H1 (cell line): ENCODE results near the gene APLP2. TPM values are rescaled to one million over a fixed set of nuclear protein-coding genes. Genes with fewer than 3 reads are reported as not detected.
A peak's percentile ranks its signal among the peaks of the same experiment; 100 is the strongest.

Source experiments
- CTCF ChIA-PET: fragments of 300-600 bp; sonication (Branson Sonifier 250); formaldehyde crosslinking; loops from one replicate; lab custom pipeline; 2021; ENCODE audit not compliant: partially characterized antibody; lab: Charles Lee
- POLR2A ChIA-PET: fragments of 300-600 bp; sonication (Branson Sonifier 250); formaldehyde crosslinking; loops from one replicate; lab custom pipeline; 2021; ENCODE audit warnings: inconsistent platforms; ENCODE audit not compliant: partially characterized antibody; lab: Charles Lee
- DNase-seq, 2 experiments: peaks; one replicate each; pipeline versions ENCODE4 v3.0.0 to v3.0.0-alpha.2; 2010 to 2022; ENCODE audit warnings: low spot score in 2 of 2, low read depth in 1 of 2, mixed read lengths in 1 of 2
- FAIRE-seq: peaks from 2 replicates; lab custom pipeline; 2011; peaks lifted over from hg19 to GRCh38; lab: Jason Lieb, UNC
- H2AFZ ChIP-seq: 2 replicates; pipeline ENCODE4 v1.8.1; 2012; ENCODE audit warnings: low read length, inconsistent platforms
- H2AK5ac ChIP-seq: 2 replicates; pipeline ENCODE4 v1.6.1; 2013; ENCODE audit warnings: low read depth, low read length
- H2BK120ac ChIP-seq: replicated peaks from 2 replicates; pipeline ENCODE3; 2013; ENCODE audit warnings: low read depth, low read length, inconsistent platforms
- H2BK12ac ChIP-seq: 2 replicates; pipeline ENCODE4 v1.6.1; 2013; ENCODE audit warnings: low read depth, low read length
- H2BK15ac ChIP-seq: 2 replicates; pipeline ENCODE4 v1.6.1; 2013; ENCODE audit warnings: low read length
- H2BK20ac ChIP-seq: 2 replicates; pipeline ENCODE4 v1.6.1; 2013; ENCODE audit warnings: low read length
- H2BK5ac ChIP-seq: 2 replicates; pipeline ENCODE4 v1.6.1; 2013; ENCODE audit warnings: low read depth, low read length
- H3K14ac ChIP-seq: 2 replicates; pipeline ENCODE4 v1.6.1; 2013; ENCODE audit warnings: inconsistent platforms; ENCODE audit not compliant: insufficient read length
- H3K18ac ChIP-seq: 2 replicates; pipeline ENCODE4 v1.6.1; 2013; ENCODE audit warnings: low read length; ENCODE audit errors: extremely low read depth
- H3K23ac ChIP-seq: 2 replicates; pipeline ENCODE4 v1.6.1; 2013; ENCODE audit warnings: inconsistent platforms; ENCODE audit not compliant: insufficient read length
- H3K23me2 ChIP-seq: 2 replicates; pipeline ENCODE4 v1.6.1; 2013; ENCODE audit warnings: low read depth, low read length
- H3K27ac ChIP-seq: 2 replicates; pipeline ENCODE4 v1.6.1; 2011; ENCODE audit warnings: low read depth, low read length, inconsistent platforms
- H3K27me3 ChIP-seq, 4 experiments: replicated peaks in 1 of 4; 1 replicate in 1 of 4; 2 replicates in 3 of 4; pipeline versions ENCODE4 v1.6.1 to v1.8.1; 2011 to 2013; ENCODE audit warnings: low read length in 3 of 4, mild to moderate bottlenecking in 3 of 4, inconsistent platforms in 2 of 4, mixed read lengths in 2 of 4, moderate library complexity in 1 of 4; ENCODE audit not compliant: control insufficient read depth in 3 of 4, insufficient read depth in 3 of 4; ENCODE audit errors: extremely low read depth in 1 of 4
- H3K36me3 ChIP-seq, 4 experiments: 2 replicates each; pipeline versions ENCODE4 v1.6.1 to v1.8.1; 2011 to 2013; ENCODE audit warnings: mild to moderate bottlenecking in 4 of 4, low read length in 3 of 4, moderate library complexity in 2 of 4, control low read depth in 1 of 4, inconsistent platforms in 1 of 4; ENCODE audit not compliant: insufficient read depth in 4 of 4, control insufficient read depth in 2 of 4
- H3K4ac ChIP-seq: replicated peaks from 2 replicates; pipeline ENCODE3; 2013; ENCODE audit warnings: low read length, low read depth, mixed read lengths, inconsistent platforms; ENCODE audit not compliant: insufficient read length
- H3K4me1 ChIP-seq, 4 experiments: replicated peaks in 1 of 4; 1 replicate in 1 of 4; 2 replicates in 3 of 4; pipeline versions ENCODE4 v1.6.1 to v1.8.1; 2011 to 2013; ENCODE audit warnings: low read length in 3 of 4, inconsistent platforms in 2 of 4, mixed read lengths in 1 of 4; ENCODE audit not compliant: insufficient read depth in 4 of 4, control insufficient read depth in 3 of 4
- H3K4me2 ChIP-seq, 2 experiments: 2 replicates each; pipeline versions ENCODE4 v1.6.1 to v1.8.1; 2011 to 2013; ENCODE audit warnings: low read depth in 2 of 2, low read length in 2 of 2, control low read depth in 1 of 2, inconsistent platforms in 1 of 2, mild to moderate bottlenecking in 1 of 2; ENCODE audit not compliant: insufficient read depth in 1 of 2
- H3K4me3 ChIP-seq, 4 experiments: fragments of 200-600, 300-600 bp in 1 of 4; sonication (generic), shearing (Covaris generic), sonication (Bioruptor Twin) in 1 of 4; 2 replicates each; pipeline versions ENCODE4 v1.5.1 to v1.8.1; 2011 to 2016; ENCODE audit warnings: low read length in 4 of 4, low read depth in 3 of 4, control low read depth in 2 of 4, inconsistent platforms in 2 of 4, mild to moderate bottlenecking in 2 of 4, mixed read lengths in 1 of 4, moderate library complexity in 1 of 4; ENCODE audit not compliant: insufficient read depth in 2 of 4; ENCODE audit errors: extremely low read depth in 1 of 4
- H3K56ac ChIP-seq: replicated peaks from 2 replicates; pipeline ENCODE3; 2013; ENCODE audit warnings: low read depth, mild to moderate bottlenecking, mixed read lengths, low read length, inconsistent platforms; ENCODE audit not compliant: insufficient read length
- H3K79me1 ChIP-seq: 2 replicates; pipeline ENCODE4 v1.6.1; 2013; ENCODE audit warnings: low read depth, low read length, control low read depth
- H3K79me2 ChIP-seq, 2 experiments: 2 replicates each; pipeline versions ENCODE4 v1.6.1 to v1.8.1; 2012 to 2013; ENCODE audit warnings: low read length in 2 of 2, mild to moderate bottlenecking in 2 of 2, inconsistent platforms in 1 of 2; ENCODE audit not compliant: insufficient read depth in 2 of 2, control insufficient read depth in 1 of 2
- H3K9ac ChIP-seq, 4 experiments: replicated peaks in 1 of 4; 1 replicate in 1 of 4; 2 replicates in 3 of 4; pipeline versions ENCODE4 v1.6.1 to v1.8.1; 2011 to 2013; ENCODE audit warnings: low read depth in 3 of 4, low read length in 3 of 4, control low read depth in 2 of 4, mild to moderate bottlenecking in 2 of 4, moderate library complexity in 2 of 4, inconsistent platforms in 1 of 4; ENCODE audit errors: extremely low read depth in 1 of 4
- H3K9me3 ChIP-seq, 2 experiments: 2 replicates each; pipeline versions ENCODE4 v1.6.1 to v1.8.1; 2012 to 2013; ENCODE audit warnings: mild to moderate bottlenecking in 2 of 2, moderate library complexity in 2 of 2, control low read depth in 1 of 2, inconsistent platforms in 1 of 2, low read depth in 1 of 2, low read length in 1 of 2, mixed read lengths in 1 of 2; ENCODE audit not compliant: insufficient read depth in 2 of 2
- H4K20me1 ChIP-seq, 2 experiments: replicated peaks in 1 of 2; 2 replicates each; pipeline versions ENCODE3 to v1.8.1; 2011 to 2013; ENCODE audit warnings: inconsistent platforms in 2 of 2, low read length in 2 of 2, mild to moderate bottlenecking in 1 of 2; ENCODE audit not compliant: insufficient read depth in 2 of 2, control insufficient read depth in 1 of 2
- H4K5ac ChIP-seq: 2 replicates; pipeline ENCODE4 v1.6.1; 2013; ENCODE audit warnings: low read length, low read depth, mixed read lengths, inconsistent platforms; ENCODE audit not compliant: insufficient read length
- H4K8ac ChIP-seq: 2 replicates; pipeline ENCODE4 v1.8.0; 2013; ENCODE audit warnings: mild to moderate bottlenecking, moderate library complexity, low read length, inconsistent platforms; ENCODE audit not compliant: insufficient read depth; ENCODE audit errors: extremely low read depth
- H4K91ac ChIP-seq: replicated peaks from 2 replicates; pipeline ENCODE3; 2013; ENCODE audit warnings: low read length, mixed read lengths, inconsistent platforms; ENCODE audit not compliant: insufficient read length
- ASH2L ChIP-seq: fragments of 200-600, 300-600 bp; sonication (generic); IDR thresholded peaks from one replicate; pipeline ENCODE4 v1.7.1; 2017; ENCODE audit warnings: low read length
- CEBPB ChIP-seq: IDR thresholded peaks from 2 replicates; pipeline ENCODE4 v1.6.1; 2012; ENCODE audit warnings: low read depth, low read length
- MAFK ChIP-seq: IDR thresholded peaks from 2 replicates; pipeline ENCODE4 v1.6.1; 2012; ENCODE audit warnings: low read depth, mild to moderate bottlenecking, improper control_type of control experiment, low read length
- POLR2AphosphoS5 ChIP-seq: IDR thresholded peaks from 2 replicates; pipeline ENCODE4 v1.6.1; 2011; ENCODE audit warnings: low read depth, low read length
- POU5F1 ChIP-seq: IDR thresholded peaks from 2 replicates; pipeline ENCODE4 v1.6.1; 2011; ENCODE audit warnings: low read depth, mild to moderate bottlenecking, low read length, moderate library complexity
- RAD21 ChIP-seq, 2 experiments: IDR thresholded peaks in 1 of 2; conservative IDR thresholded peaks in 1 of 2; 2 replicates each; pipeline ENCODE4 v1.6.1; 2011; ENCODE audit warnings: low read depth in 2 of 2, low read length in 2 of 2, improper control_type of control experiment in 1 of 2, inconsistent platforms in 1 of 2, mild to moderate bottlenecking in 1 of 2, moderate library complexity in 1 of 2
- WGBS, 2 experiments: shearing (Covaris generic) in 1 of 2; methylation state at CpG; one replicate each; pipeline versions ENCODE4 v1.1.6 to v1.1.7; 2013 to 2015; ENCODE audit warnings: low lambda C conversion rate in 2 of 2, mixed read lengths in 2 of 2, inconsistent platforms in 1 of 2, low coverage in 1 of 2, missing lambda C conversion rate in 1 of 2; ENCODE audit not compliant: insufficient replicate concordance in 2 of 2, insufficient coverage in 1 of 2, insufficient read length in 1 of 2; ENCODE audit errors: extremely low coverage in 1 of 2, missing lambda C conversion rate in 1 of 2; 5-methylcytosine and 5-hydroxymethylcytosine counted together
- polyA plus RNA-seq, 7 experiments: library from polyadenylated mRNA; depleted of rRNA in 3 of 7; stranded (reverse) in 5 of 7; unstranded in 2 of 7; fragments of >200 nt in 5 of 7; fragments of 200-250 nt in 2 of 7; gene quantifications; 1 replicate in 5 of 7; 2 replicates in 1 of 7; 4 replicates in 1 of 7; pipeline versions ENCODE4 v1.2.1 to v1.2.3, GENCODE V29; 2011 to 2013; ENCODE audit warnings: missing spikeins in 2 of 7, mixed read lengths in 2 of 7
- total RNA-seq: library from RNA; stranded (reverse); fragmentation: NEBNext Ultra II Directional; extraction: Animal tissue kit (Norgen Biotek cat#: 25700); gene quantifications from 2 replicates; pipeline ENCODE4 v1.2.1, GENCODE V29; 2021

Gene APLP2
- total and polyA plus RNA-seq, 2 of the 8 experiments (the other 6 are each of a cell fraction or from before 2014, with no cell fraction given): 222 to 315 TPM

DNA sequence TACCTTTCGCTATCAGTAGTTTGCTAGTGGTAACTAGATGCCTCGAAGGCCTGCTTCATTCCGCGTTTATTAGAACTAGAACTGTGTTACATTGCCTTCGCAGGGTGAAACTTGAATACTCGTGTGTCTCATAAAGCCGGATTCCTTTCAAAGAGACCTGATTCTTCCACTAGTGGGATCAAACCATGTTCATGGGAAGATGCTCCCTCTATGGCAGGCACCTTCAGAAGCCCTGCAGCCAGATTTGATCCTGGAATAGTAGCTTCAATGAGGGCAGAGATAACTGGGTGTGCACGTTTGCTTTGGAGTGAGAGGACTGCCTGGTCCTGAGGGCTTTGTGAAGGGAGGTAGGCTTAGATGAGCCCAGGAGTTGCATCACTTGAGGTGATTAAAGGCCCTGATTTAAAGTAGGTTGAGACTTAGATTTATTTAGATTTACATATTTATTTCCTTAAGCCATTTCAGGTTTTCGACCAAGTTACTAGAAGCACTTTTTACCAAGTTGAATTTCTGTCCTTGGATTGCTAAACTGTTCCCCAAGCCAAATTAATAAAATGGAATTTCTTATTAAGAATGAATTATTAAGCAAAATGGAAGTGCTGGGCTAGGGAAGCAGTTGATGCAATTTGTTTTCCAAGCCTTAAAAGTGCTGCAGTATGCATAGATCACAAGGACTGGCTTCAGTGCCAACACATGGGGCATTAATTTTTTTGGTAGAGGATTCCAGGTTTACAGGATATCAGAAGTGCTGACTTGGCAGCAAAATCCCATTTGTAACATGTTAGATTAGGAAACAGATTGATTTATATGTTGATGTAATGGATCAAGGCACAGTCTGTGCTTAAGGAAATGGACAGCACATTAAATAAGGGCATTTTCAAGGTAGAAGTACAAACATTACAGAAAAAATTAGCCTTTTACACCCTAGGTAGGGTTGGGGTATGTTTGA lies 32.9 kb downstream of the APLP2 start:
- no peak overlapping the region for H4K5ac ChIP-seq
- H2BK120ac ChIP-seq: no peak overlapping the region
- H3K18ac ChIP-seq: no peak overlapping the region
- CTCF ChIA-PET: interaction anchor here (0.5 kb wide), 1 partner anchor 9 kb away, joined by 3 read pairs; no protein-coding TSS in a partner anchor
- no peak overlapping the region for H4K8ac ChIP-seq
- peaks cover 0 to 8% (median 5%) of the 10 kb centered on the region in 4 experiments; a peak in 3 of 7 replicates for H3K4me1 ChIP-seq
- H2AK5ac ChIP-seq: no peak overlapping the region
- no peak overlapping the region for H3K27ac ChIP-seq
- no peak overlapping the region for H3K23ac ChIP-seq
- no peak overlapping the region for H3K4me3 ChIP-seq
- TF ChIP-seq POLR2AphosphoS5: no peak
- TF ChIP-seq ASH2L: no peak
- TF ChIP-seq MAFK: 0 out of 2 replicates have a peak, but pooled peaks have one; percentile 37
- no peak for TF ChIP-seq RAD21 (IDR thresholded peaks at IDR 0.05 in 1 of 2, conservative IDR thresholded peaks at IDR 0.05 in 1 of 2; ENCODE audit: low read depth in 2 of 2, low read length in 2 of 2)
- peak; percentile 59; the same call in 1 of the 2 replicates for TF ChIP-seq CEBPB
- no peak for TF ChIP-seq POU5F1
- TF ChIP-seq, all 59 proteins: peak for 2
- H3K56ac ChIP-seq: no peak overlapping the region
- no peak overlapping the region for H2BK12ac ChIP-seq
- H3K4ac ChIP-seq: no peak overlapping the region
- H2AFZ ChIP-seq: no peak overlapping the region
- WGBS, 2 experiments: 89% methylated on average over 9 of the region's 9 CpGs; no CpG with 5 or more reads in 1 of the 2 experiments
- no peaks in the 10 kb centered on the region for H3K36me3 ChIP-seq
- H3K79me1 ChIP-seq: 0 out of 2 replicates have a peak, but pooled peaks cover 2% of the 10 kb centered on the region
- peaks cover 1 to 4% of the 10 kb centered on the region in 2 experiments for H4K20me1 ChIP-seq
- FAIRE-seq (no peak), DNase-seq (no peak)
- no peaks in the 10 kb centered on the region for H3K27me3 ChIP-seq
- no peak overlapping the region for H3K4me2 ChIP-seq
- no peak overlapping the region for H3K14ac ChIP-seq
- H3K9me3 ChIP-seq: no peaks in the 10 kb centered on the region
- H2BK5ac ChIP-seq: no peak overlapping the region
- H2BK20ac ChIP-seq: no peak overlapping the region
- POLR2A ChIA-PET: interaction anchor here (1.6 to 3.4 kb wide), 2 partner anchors 8 to 44 kb away, joined by 4 to 11 read pairs; no protein-coding TSS in a partner anchor
- H4K91ac ChIP-seq: no peak overlapping the region
- H2BK15ac ChIP-seq: no peak overlapping the region
- H3K23me2 ChIP-seq: no peaks in the 10 kb centered on the region; the same call in 1 of the 2 replicates
- peaks cover 3 to 91% of the 10 kb centered on the region in 2 experiments; a peak in 3 of 4 replicates for H3K79me2 ChIP-seq
- H3K9ac ChIP-seq: no peak overlapping the region
